SK-N-SH treated with all-trans-retinoic acid at 6 μM for 48 hours (cell line): ENCODE results near the gene MUC22.

Experiments used
- ARNTL ChIP-seq: fragments of 450-650 bp; formaldehyde crosslinking; IDR thresholded peaks from 2 replicates; pipeline ENCODE4 v1.5.0; 2020; ENCODE audit warnings: low read depth, mild to moderate bottlenecking, moderate library complexity, borderline replicate concordance
- TOX ChIP-seq: fragments of 250-450 bp; sonication (Bioruptor Pico); IDR thresholded peaks from 2 replicates; pipeline ENCODE4 v1.8.0; 2021; ENCODE audit warnings: mild to moderate bottlenecking, moderate library complexity, borderline replicate concordance
- ZC3H10 ChIP-seq: fragments of 250-450 bp; sonication (Bioruptor Pico); IDR thresholded peaks from 2 replicates; pipeline ENCODE4 v1.5.1; 2021; ENCODE audit warnings: mild to moderate bottlenecking, moderate library complexity
- TF ChIP-seq, protein P1 (sequence below): fragments of 250-450 bp; sonication (Bioruptor Pico); IDR thresholded peaks from 2 replicates; pipeline ENCODE4 v1.8.0; 2020; ENCODE audit warnings: mild to moderate bottlenecking, moderate library complexity, borderline replicate concordance
- TF ChIP-seq, protein P2 (sequence below): fragments of 250-450 bp; sonication (Bioruptor Pico); IDR thresholded peaks from 2 replicates; pipeline ENCODE4 v1.5.1; 2021; ENCODE audit warnings: mild to moderate bottlenecking, moderate library complexity
- TF ChIP-seq, protein P3 (sequence below): fragments of 250-450 bp; sonication (Bioruptor Pico); IDR thresholded peaks from 2 replicates; pipeline ENCODE4 v1.5.1; 2020; ENCODE audit warnings: low read depth, mild to moderate bottlenecking, moderate library complexity

DNA sequence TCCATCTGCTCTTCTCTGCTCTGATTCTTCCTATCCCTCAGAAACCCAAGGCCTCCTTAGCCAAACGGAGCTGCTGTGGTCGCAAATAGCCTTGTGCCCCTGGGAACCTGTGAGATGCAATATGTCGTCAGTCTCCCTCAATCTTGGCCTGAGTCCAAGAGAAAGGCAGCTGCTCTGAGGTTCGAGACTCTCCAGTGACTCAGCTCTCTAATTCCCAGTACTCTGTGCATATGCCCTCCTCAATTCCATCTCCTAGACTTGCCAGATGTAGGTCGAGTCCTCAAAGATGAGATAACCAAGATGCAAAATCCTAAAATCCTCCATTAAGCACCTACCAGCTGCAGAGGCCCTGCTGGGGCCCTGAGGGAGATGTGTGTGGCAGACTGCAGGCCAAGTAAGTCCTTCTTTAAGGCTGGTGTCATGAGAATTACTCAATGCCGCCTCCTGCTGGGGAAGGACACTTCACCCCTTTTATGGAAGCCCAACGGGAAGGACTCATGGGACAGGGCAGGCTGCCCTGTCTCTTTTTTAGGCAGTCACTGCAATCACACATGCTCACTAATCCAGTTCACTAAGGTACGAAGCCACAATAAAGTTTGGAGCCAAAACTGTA lies 73.6 kb downstream of the MUC22 start:
- TF ChIP-seq, protein P1, sequence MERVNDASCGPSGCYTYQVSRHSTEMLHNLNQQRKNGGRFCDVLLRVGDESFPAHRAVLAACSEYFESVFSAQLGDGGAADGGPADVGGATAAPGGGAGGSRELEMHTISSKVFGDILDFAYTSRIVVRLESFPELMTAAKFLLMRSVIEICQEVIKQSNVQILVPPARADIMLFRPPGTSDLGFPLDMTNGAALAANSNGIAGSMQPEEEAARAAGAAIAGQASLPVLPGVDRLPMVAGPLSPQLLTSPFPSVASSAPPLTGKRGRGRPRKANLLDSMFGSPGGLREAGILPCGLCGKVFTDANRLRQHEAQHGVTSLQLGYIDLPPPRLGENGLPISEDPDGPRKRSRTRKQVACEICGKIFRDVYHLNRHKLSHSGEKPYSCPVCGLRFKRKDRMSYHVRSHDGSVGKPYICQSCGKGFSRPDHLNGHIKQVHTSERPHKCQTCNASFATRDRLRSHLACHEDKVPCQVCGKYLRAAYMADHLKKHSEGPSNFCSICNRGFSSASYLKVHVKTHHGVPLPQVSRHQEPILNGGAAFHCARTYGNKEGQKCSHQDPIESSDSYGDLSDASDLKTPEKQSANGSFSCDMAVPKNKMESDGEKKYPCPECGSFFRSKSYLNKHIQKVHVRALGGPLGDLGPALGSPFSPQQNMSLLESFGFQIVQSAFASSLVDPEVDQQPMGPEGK, result no peak
- TF ChIP-seq, protein P2, sequence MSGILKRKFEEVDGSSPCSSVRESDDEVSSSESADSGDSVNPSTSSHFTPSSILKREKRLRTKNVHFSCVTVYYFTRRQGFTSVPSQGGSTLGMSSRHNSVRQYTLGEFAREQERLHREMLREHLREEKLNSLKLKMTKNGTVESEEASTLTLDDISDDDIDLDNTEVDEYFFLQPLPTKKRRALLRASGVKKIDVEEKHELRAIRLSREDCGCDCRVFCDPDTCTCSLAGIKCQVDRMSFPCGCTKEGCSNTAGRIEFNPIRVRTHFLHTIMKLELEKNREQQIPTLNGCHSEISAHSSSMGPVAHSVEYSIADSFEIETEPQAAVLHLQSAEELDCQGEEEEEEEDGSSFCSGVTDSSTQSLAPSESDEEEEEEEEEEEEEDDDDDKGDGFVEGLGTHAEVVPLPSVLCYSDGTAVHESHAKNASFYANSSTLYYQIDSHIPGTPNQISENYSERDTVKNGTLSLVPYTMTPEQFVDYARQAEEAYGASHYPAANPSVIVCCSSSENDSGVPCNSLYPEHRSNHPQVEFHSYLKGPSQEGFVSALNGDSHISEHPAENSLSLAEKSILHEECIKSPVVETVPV (CRISPR knock-in tag), result no peak
- no peak for TF ChIP-seq TOX
- no peak for TF ChIP-seq ZC3H10 (CRISPR knock-in tag)
- TF ChIP-seq, protein P3, sequence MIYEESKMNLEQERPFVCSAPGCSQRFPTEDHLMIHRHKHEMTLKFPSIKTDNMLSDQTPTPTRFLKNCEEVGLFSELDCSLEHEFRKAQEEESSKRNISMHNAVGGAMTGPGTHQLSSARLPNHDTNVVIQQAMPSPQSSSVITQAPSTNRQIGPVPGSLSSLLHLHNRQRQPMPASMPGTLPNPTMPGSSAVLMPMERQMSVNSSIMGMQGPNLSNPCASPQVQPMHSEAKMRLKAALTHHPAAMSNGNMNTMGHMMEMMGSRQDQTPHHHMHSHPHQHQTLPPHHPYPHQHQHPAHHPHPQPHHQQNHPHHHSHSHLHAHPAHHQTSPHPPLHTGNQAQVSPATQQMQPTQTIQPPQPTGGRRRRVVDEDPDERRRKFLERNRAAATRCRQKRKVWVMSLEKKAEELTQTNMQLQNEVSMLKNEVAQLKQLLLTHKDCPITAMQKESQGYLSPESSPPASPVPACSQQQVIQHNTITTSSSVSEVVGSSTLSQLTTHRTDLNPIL (CRISPR knock-in tag), result no peak
- no peak for TF ChIP-seq ARNTL
